ENCODE results near the gene VPS13D. TPM values are rescaled to one million over a fixed set of nuclear protein-coding genes. Genes with fewer than 3 reads are reported as not detected.

The VPS13D gene
- total and polyA plus RNA-seq, 2 donors (not counting 3 experiments of a cell fraction or from before 2014, with no cell fraction given) = 13.6 to 48.5 TPM

- no peak for FAIRE-seq
- BruUV-seq (replicated peaks) = no TSS peak
- Histone ChIP-seq H3K9ac (replicated peaks; ENCODE audit: extremely low read depth, insufficient read depth, low read length) (no peak overlapping the region), H3K9me3 (replicated peaks; ENCODE audit: control insufficient read depth, insufficient read depth, low read length) (no peaks in the 10 kb centered on the region), H3K4me3 (replicated peaks in 1 of 3; ENCODE audit: insufficient read depth in 1 of 3, low read depth in 1 of 3, low read length in 3 of 3) (no peak overlapping the region), H3K4me1 (ENCODE audit: control insufficient read depth, extremely low read depth, insufficient read depth, low read length) (peaks cover 8% of the 10 kb centered on the region), H4K20me1 (replicated peaks; ENCODE audit: control insufficient read depth, extremely low read depth, insufficient read depth, low read length) (no peaks in the 10 kb centered on the region), H3K4me2 (ENCODE audit: insufficient read depth, low read length) (no peak overlapping the region), H3K79me2 (ENCODE audit: control insufficient read depth, insufficient read depth, low read length) (no peaks in the 10 kb centered on the region), H3K9me1 (replicated peaks; ENCODE audit: control insufficient read depth, extremely low read depth, insufficient read depth, low read length) (no peaks in the 10 kb centered on the region), H2AFZ (ENCODE audit: low read depth, low read length) (no peak overlapping the region), H3K27ac (ENCODE audit: insufficient read depth, low read depth, low read length) (no peak overlapping the region), H3K36me3 (ENCODE audit: control insufficient read depth in 2 of 2, extremely low read depth in 1 of 2, insufficient read depth in 2 of 2, low read length in 2 of 2) (peaks cover 0 to 8% of the 10 kb centered on the region in 2 experiments), H3K27me3 (ENCODE audit: control insufficient read depth in 2 of 2, insufficient read depth in 2 of 2, low read length in 2 of 2) (no peaks in the 10 kb centered on the region)
- TF ChIP-seq EZH2 (IDR thresholded peaks at IDR 0.05; ENCODE audit: borderline replicate concordance, low read depth, low read length, severe bottlenecking) (no peak), MYC (IDR thresholded peaks at IDR 0.05; ENCODE audit: low read depth, low read length) (no peak), POLR2A (IDR thresholded peaks at IDR 0.05; ENCODE audit: low read depth, low read length) (no peak), FOS (IDR thresholded peaks at IDR 0.05; ENCODE audit: borderline replicate concordance, insufficient read depth, low read length) (no peak), POLR2AphosphoS5 (IDR thresholded peaks at IDR 0.05; ENCODE audit: insufficient read depth, low read depth, low read length) (no peak), CTCF (IDR thresholded peaks at IDR 0.05; ENCODE audit: extremely low read depth in 1 of 2, insufficient read depth in 1 of 2, low read depth in 1 of 2, low read length in 2 of 2) (no peak), GATA2 (IDR thresholded peaks at IDR 0.05; ENCODE audit: insufficient read depth, insufficient read length, low read depth, low read length) (no peak), JUN (IDR thresholded peaks at IDR 0.05; ENCODE audit: borderline replicate concordance, insufficient read depth, insufficient read length, low read depth) (no peak), MAX (IDR thresholded peaks at IDR 0.05; ENCODE audit: insufficient read depth, insufficient read length) (no peak)
- intact Hi-C loops (cut with micrococcal nuclease) (no loop called here), dilution Hi-C loops (cut with MboI; ENCODE audit: extremely low pct_ligation_motif_present, low sequenced_read_pairs) (no loop called here)
- POLR2A ChIA-PET = interaction anchor here (0.7 kb wide), 1 partner anchor 50 kb away, joined by 4 read pairs; no protein-coding TSS in a partner anchor
- CTCF ChIA-PET = interaction anchor here (1.2 to 1.7 kb wide), 3 partner anchors 9 to 219 kb away, joined by 3 to 6 read pairs (median 4); partner anchors contain the start of gene DHRS3
- DNase-seq (ENCODE audit: low read depth, low spot score) = no peak
Observed at GRCh38 chr1:12398479-12398878, 168.6 kb downstream of the VPS13D start.

Measured in endothelial cell of umbilical vein (primary cell).